Cerebellar cortex (tissue), 1 donor: ENCODE measurements around the gene LUZP4.
"Not testable (repeated sequence)": the region's sequence is repeated elsewhere in the genome, so short reads cannot be mapped to it uniquely, and the experiment has no call there.

Experiments used
- DNase-seq: peaks from one replicate; pipeline ENCODE4 v3.0.0-alpha.2; 2015; ENCODE audit warnings: low spot score

LUZP4 gene

GRCh38 chrX:115337491-115338144, 48.1 kb downstream of the LUZP4 start:
- no peak for DNase-seq

GRCh38 chrX:115339441-115340025, 50.0 kb downstream of the LUZP4 start:
- DNase-seq, result no peak

- no peak for DNase-seq
These were observed 51.9 kb downstream of the LUZP4 start for GRCh38 chrX:115341421-115341820.

- peak; percentile 6 for DNase-seq
These were observed 55.5 kb downstream of the LUZP4 start for GRCh38 chrX:115344885-115345614.

GRCh38 chrX:115345615-115346014, 56.1 kb downstream of the LUZP4 start:
- DNase-seq, result no peak

GRCh38 chrX:115346738-115347137, 57.2 kb downstream of the LUZP4 start:
- DNase-seq, result not testable (repeated sequence)

DNA sequence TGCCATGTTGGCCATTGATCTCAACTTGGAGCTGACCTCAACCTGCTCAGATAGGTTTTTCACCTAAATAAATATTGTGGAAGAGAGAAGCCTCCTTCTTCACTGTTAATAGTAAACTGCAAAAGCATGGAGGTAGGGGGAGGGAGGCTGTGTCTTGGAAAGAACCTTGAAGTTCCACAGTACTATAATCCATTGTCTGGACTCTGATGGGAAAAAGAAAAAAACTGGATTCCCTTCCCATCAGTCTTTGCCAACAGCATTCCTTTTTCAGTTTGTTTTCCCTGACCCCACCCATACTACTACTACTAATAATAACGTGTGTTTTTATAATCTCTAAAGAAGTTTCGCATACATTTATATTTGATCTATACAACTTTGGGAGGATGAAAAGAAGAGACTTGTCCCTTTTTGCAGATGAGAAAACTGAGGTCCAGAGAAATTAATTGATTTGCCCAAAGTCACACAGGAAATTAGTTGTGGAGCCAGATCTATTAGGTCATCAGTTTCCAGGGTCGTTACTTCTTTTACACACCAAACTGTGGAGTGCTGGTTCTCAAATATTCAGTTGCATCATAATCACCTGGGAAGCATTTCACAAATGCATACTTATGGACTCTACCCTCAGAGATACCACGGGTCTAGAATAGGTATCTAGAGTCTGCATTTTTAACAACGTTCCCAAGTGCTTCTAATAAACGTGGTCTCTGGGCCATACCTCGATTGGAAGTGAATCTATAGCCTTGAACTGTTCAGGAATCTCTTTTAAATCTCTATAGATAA, 59.1 kb downstream of the LUZP4 start:
- no peak for DNase-seq

- DNase-seq, result no peak
These were observed 61.3 kb downstream of the LUZP4 start for GRCh38 chrX:115350711-115351381.

- DNase-seq, result no peak
These were observed 66.9 kb downstream of the LUZP4 start for GRCh38 chrX:115356369-115356768.
